HG03460 (cell line): ENCODE data around the gene CLEC11A.

Experiments
- ATAC-seq: cut with Tn5 transposase; IDR thresholded peaks from one replicate; pipeline ENCODE4 v1.9.1; 2021; ENCODE audit not compliant: unreplicated experiment

The CLEC11A gene

GRCh38 chr19:50703915-50704796 is 19.0 kb upstream of the CLEC11A start:
- no peak for ATAC-seq

GRCh38 chr19:50705422-50706019 is 17.6 kb upstream of the CLEC11A start:
- ATAC-seq, result no peak

DNA sequence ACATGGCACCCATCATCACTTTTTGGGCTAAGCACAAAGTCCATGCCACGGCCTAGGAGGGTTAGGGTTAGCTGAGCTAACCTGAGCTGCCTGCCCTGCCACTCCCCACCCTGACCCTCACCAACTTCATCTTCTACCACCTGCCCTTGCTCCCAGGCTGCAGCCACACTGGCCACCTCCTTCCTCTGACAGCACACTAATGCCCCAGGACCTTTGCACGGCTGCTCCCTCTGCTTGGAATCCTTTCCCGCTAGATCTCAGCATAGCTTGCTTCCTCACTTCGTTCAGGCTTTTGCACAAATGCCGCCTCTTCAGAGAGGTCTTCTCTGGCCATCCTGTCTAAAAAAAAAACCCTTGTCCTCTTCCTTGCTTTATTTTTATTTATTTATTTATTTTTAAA is 16.8 kb upstream of the CLEC11A start:
- ATAC-seq, result no peak

DNA sequence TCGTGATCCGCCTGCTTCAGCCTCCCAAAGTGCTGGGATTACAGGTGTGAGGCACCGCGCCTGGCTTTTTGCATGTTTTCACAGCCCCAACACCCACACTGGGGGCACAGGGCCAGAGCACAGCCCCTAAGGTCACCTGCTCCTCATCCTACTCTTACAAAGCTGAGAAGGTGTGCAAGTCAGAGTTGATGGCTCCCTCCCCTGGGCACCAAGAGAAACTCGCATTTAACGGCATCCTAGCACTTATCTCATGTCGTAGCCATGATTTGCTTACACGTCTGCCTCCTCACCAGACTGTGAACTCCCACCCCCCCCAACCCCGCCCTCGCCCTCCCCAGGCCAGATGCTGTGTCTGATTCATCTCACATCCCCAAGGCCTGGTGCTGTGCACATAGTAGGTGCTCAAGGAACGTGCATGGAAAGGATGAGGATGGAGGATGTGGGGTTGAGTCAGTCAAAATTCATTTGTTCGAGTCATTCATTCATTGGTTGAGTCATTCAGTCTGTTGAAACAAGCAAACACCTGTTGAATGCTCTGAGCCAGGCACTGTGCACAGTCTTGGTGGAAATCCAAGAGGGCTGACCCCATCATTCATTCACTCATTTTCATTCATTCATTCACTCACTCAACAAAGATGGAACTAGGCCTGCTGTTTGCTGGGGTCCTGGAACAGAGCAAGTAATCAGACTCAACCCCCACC is 14.8 kb upstream of the CLEC11A start:
- no peak for ATAC-seq

GRCh38 chr19:50710094-50710493 is 13.1 kb upstream of the CLEC11A start:
- ATAC-seq, result no peak

DNA sequence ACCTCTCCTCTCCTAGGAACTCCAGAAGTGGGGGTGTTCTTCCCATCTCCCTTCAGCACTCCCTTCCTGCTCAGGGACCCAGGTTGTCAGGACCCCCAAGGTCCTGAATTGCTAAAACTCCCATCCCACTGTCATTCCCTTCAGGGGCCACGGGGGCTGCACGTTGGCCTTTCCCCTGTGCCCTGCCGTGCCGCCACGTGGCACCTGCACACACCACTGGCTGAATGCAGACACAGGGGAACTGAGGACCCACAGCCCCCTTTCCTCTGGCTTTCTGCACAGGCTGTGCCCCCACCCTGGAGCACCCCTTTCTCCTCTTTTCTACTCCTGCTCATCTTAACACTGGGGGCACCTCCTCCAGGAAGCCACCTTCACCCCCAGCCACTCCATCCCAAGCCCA is 12.6 kb upstream of the CLEC11A start:
- ATAC-seq, result no peak

GRCh38 chr19:50711196-50711595 is 12.0 kb upstream of the CLEC11A start:
- ATAC-seq, result no peak

DNA sequence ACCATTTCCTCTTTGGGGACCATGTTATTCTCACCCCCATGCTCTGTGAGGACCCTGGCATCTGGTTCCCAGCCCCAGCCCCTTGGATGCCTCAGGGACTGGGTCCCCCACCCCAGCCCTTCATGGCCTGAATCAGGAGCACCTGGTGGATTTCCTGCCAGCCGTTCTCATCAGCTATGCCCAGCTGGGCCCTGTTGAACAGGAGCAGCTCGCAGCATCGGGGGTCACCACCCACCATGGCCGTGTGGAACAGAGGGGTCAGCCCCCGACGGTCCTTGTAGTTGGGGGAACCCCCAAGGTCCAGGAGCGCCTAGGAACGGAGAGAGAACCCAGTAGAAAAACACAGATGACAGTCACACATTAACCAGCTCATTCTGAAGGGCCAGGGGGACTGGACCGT is 11.4 kb upstream of the CLEC11A start:
- no peak for ATAC-seq

- ATAC-seq, result no peak
These were observed 10.3 kb upstream of the CLEC11A start for GRCh38 chr19:50712833-50713232.

DNA sequence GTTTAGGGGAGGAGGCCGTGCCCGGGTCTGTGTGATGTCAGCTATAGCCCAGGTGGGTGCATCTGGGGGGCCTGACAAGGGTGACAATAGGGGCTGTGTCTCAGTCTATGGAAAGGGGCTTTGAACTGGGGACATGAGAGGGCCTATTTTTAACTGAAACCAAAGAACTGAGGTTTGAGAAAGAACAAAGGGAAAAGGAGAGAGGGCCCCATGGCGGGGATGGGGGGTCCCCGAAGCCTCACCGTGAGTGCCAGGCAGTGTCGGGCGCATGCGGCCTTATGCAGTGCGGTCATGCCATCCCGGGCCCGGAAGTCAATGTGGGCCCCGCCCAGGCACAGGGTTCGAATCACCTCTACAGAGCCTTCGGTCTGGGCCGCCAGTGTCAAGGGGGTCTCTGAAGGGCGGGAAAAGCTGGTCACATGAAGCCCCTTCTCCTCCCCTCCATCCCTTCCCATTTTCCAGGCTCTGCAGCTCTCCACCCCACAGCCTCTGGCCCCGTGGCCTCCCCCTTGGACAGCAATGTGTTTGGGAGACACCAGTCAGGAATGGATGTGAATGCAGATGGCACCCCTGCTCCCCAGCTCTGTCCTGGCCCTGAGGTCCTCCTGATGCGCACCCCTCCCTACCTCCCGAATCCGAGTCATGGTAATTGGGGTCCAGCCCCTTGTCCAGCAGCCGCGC is 9.5 kb upstream of the CLEC11A start:
- no peak for ATAC-seq

- no peak for ATAC-seq
These were observed 6.8 kb upstream of the CLEC11A start for GRCh38 chr19:50716178-50717025.

GRCh38 chr19:50717026-50717723 is 6.0 kb upstream of the CLEC11A start:
- no peak for ATAC-seq

DNA sequence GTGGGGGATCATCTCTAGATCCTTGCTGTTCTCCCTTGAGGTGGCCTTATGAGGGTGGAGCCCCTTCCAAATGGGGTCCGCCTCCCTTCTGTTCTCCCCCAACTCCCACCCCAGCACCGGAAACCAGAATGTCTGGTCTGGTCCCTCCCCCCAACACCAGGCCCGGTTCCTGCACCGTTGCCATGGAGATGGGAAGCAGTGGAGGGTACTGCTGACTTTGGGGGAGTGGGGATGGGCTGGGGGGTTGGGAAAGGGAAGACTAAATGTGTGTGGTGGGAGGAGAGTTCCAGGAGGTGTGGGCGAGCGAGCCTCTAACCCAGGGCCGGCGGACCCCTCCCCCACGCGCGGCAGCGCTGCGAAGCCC is 5.3 kb upstream of the CLEC11A start:
- ATAC-seq, result no peak

GRCh38 chr19:50718255-50719118 is 4.7 kb upstream of the CLEC11A start:
- no peak for ATAC-seq

- ATAC-seq, result no peak
These were observed 4.1 kb upstream of the CLEC11A start for GRCh38 chr19:50719119-50719435.

DNA sequence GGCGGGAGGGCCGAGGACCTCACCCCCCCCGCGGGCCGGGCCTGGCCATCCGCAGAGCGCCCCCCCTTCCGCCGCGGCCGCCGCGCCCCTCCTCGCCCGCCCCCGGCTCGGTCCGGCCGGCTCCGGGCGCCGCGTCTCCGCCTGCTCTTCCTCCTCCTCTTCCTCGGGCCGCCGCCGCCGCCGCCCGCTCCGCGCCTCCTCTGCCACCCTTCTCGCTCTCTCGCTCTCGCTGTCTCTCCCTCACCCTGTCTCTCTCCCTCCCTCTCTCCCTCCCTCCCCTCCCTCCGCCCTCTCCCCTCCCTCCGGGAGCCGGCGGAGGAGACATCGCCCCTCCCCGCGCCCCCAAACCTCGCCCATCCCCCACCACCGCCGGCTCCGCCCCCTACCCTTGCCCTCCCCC is 3.6 kb upstream of the CLEC11A start, which contains the start of gene SHANK1:
SHANK1 (minus strand) TSS at position 237 of the 400 bp plus-strand sequence. CDS start 2,883 bp downstream, outside the sequence.
- ATAC-seq, result no peak

- no peak for ATAC-seq
These were observed 2.8 kb upstream of the CLEC11A start for GRCh38 chr19:50720181-50720920.

GRCh38 chr19:50720921-50721381 is 2.2 kb upstream of the CLEC11A start:
- no peak for ATAC-seq
